ENCODE measurements around the gene SLC6A5. TPM values are rescaled to one million over a fixed set of nuclear protein-coding genes. Genes with fewer than 3 reads are reported as not detected.

SLC6A5 gene
- total RNA-seq, 2 experiments from 2014 or later = not detected

DNA sequence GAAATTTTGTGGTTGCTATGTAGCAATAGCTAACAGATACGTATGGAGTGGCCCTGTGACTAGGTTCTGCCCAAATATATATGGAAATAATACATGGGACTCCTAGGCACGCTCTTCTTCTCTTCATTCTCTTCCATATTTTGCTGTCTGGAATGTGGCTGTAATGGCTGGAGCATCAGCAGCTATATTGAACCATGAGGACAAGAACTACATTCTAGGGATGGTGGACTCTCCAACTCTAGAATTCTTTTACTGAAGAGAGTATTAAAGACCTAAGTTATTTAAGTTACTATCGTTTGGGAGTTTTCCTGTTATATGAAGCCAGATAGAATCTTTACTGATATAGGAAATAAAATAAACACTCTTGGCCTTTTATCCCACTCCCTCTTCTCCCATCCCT is 62.4 kb downstream of the SLC6A5 start:
- Mint-ChIP-seq H3K36me3 (ENCODE audit: low read depth) (no peaks in the 10 kb centered on the region), H3K27me3 (ENCODE audit: low read depth) (peaks cover 14% of the 10 kb centered on the region), H3K9me3 (ENCODE audit: insufficient read depth) (no peaks in the 10 kb centered on the region), H3K4me3 (no peak overlapping the region), H3K27ac (no peak overlapping the region), H3K4me1 (ENCODE audit: low read depth) (no peaks in the 10 kb centered on the region)
- ChIA-PET POLR2A (no interaction called here), CTCF (no interaction called here)
- ATAC-seq (no peak), DNase-seq (no peak)

DNA sequence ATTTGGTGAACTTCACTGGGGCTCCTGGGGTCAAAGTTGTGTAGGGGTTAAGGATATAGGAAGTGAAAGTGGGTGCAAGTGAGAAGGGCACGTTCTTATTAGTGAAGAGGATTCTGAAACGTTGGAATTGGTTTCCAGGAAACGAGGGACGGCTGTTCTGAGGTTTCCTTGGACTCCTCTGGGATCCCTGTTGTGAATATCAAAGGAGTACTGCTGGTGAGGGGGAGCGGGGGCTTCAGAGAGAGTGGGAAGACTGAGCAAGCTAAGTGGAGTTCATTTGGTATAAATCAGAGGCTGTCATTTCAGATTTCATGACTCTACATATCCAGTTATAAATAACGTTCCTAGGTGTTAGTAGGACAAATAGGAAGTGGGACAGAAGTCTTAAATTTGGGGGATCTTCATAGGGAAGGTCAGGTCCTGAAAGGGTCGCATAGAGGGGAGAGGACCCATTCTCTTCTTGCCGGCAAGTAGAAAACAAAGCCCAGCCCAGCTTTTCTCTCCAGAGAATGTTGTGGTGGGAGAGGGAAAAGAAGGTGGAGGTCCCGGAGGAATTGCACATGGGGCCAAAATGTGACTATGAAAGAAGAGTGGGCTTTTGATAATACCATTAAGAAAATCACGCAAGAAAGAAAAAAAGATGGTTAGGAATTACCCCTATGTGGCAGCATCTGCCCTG is 68.9 kb downstream of the SLC6A5 start:
- H3K9me3 Mint-ChIP-seq (ENCODE audit: insufficient read depth) = no peaks in the 10 kb centered on the region
- ATAC-seq = no peak
- peaks cover 14% of the 10 kb centered on the region for H3K4me1 Mint-ChIP-seq (ENCODE audit: low read depth)
- H3K27me3 Mint-ChIP-seq (ENCODE audit: low read depth) = peaks cover 56% of the 10 kb centered on the region
- H3K36me3 Mint-ChIP-seq (ENCODE audit: low read depth) = no peaks in the 10 kb centered on the region
- DNase-seq = no peak
- no peak overlapping the region for H3K27ac Mint-ChIP-seq
- CTCF ChIA-PET = interaction anchor here (1.8 kb wide), 1 partner anchor 20 kb away, joined by 5 read pairs; no protein-coding TSS in a partner anchor
- POLR2A ChIA-PET = no interaction called here
- no peak overlapping the region for H3K4me3 Mint-ChIP-seq

DNA sequence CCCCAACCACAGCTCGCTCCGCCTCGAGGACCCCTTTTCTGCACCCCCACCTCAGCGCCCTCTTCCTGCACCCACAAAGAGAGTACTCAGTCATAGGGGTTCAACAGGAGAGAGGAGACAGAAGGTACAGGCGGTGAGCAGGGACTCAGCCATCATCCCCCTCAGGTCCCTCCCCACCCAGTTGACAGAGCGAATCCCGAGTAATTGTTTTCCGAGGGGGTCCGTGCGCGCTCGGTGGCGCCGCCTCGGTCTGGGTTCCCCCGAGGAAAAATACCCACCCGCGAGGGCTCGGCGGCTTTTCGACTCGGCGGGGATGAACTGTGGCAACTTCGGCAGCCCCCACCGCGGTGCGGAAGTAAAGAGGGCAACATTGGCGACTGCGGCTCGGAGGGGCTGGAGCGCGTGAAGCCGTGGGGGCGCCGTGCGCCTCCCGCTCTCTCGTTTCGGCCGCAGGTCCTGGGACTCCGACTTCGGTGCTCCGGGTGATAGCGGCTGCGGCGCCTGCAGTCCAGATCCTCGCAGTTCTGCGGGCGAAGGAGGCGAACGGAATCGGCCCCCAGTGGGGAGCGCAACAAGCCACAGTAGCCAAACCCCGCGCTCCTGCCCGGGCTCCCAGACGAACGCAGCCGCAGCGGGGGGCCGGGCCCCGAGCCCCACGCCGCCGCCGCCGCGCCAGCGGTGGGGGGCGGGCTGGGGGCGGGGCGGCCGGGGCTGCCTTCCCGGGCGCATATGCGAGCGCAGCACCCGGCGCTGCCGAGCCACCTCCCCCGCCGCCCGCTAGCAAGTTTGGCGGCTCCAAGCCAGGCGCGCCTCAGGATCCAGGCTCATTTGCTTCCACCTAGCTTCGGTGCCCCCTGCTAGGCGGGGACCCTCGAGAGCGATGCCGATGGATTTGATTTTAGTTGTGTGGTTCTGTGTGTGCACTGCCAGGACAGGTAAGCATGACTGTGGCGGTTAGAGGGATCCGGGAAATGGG is 69.7 kb downstream of the SLC6A5 start, which contains the start of gene NELL1:
TSS of gene NELL1 (plus strand) at position 743 of the 976 bp plus-strand sequence.
- Mint-ChIP-seq H3K36me3 (ENCODE audit: low read depth) (no peaks in the 10 kb centered on the region), H3K4me1 (ENCODE audit: low read depth) (peaks cover 14% of the 10 kb centered on the region), H3K27ac (no peak within 1 kb of the TSS), H3K27me3 (ENCODE audit: low read depth) (peaks cover 56% of the 10 kb centered on the region), H3K9me3 (ENCODE audit: insufficient read depth) (no peaks in the 10 kb centered on the region), H3K4me3 (no peak within 1 kb of the TSS)
- DNase-seq (no peak), ATAC-seq (no peak)
- CTCF ChIA-PET = interaction anchor here (4.5 kb wide), 1 partner anchor 21 kb away, joined by 24 read pairs; no protein-coding TSS in a partner anchor
- POLR2A ChIA-PET = no interaction called here

DNA sequence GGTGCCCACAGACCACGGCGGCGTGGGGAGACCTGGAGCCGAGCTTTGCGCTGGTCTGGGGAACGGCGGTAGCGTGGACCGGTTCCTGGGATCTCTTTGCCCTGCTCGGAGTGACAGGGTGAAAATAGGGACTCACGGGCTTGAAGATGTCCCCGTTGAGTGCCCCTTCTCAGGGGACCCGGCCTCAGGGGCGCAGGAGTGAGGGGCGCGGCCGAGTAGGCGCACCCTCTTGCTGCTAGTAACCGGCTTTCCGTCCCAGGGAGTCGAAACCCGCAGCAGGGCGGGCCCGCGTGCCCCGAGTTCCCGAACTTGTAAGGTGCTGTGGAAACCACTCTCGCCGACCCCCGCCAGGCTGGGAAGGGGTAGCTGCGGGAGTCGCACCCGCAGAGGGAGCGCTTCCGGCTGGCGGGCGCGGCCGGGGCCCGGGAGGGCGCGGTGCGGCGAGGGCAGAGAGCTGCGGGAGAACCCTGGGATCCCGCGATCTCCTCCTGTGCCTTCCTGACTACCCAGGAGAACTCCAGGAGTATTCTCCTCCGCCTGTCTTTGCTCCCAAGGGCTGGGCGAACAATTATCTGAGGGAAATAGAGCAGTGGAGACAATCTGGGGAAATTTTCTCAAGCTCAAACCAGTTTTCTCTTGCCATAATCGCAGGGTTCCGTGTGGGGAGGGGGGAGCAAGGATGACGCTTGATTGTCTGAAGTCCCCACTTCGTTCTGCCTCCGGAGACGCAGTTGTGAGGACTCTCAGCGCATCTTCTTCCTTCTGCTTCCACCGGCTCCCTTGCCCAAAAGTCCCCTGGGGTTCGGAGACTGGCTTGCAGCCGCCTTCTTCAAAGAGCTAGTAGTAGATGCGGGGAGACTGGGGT is 70.6 kb downstream of the SLC6A5 start:
- Mint-ChIP-seq H3K4me1 (ENCODE audit: low read depth) (peaks cover 14% of the 10 kb centered on the region), H3K36me3 (ENCODE audit: low read depth) (no peaks in the 10 kb centered on the region)

DNA sequence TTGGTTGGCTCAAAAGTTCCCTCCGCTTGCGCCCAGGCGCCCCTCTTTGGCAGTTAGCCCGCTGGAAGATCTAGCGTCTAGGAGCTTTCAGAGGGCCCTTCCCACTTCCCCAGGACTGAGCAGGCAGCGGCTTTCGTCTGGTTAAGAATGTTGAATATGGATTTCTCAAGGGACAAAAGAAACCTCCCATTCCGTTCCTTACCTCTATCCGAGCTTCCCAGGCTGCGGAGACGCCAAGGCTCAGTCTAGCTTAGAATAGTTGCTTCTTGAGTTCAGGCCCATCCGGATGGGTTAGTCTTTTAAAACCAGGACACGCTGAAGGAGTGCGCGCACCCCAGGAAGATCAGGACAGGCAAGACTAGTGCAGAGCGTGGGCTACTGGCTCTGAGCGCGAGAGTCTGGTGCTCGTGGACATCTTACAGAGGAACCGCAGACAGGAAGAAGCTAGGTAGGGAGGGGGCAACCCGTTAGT is 71.6 kb downstream of the SLC6A5 start:
- peaks cover 14% of the 10 kb centered on the region for H3K4me1 Mint-ChIP-seq (ENCODE audit: low read depth)
- H3K9me3 Mint-ChIP-seq (ENCODE audit: insufficient read depth) = no peaks in the 10 kb centered on the region
- no peak overlapping the region for H3K4me3 Mint-ChIP-seq
- ChIA-PET CTCF (interaction anchor here (1.2 to 4.5 kb wide), 3 partner anchors 10 to 51 kb away, joined by 3 to 24 read pairs (median 5); no protein-coding TSS in a partner anchor), POLR2A (no interaction called here)
- H3K27me3 Mint-ChIP-seq (ENCODE audit: low read depth) = peaks cover 50% of the 10 kb centered on the region
- no peak for DNase-seq
- no peak overlapping the region for H3K27ac Mint-ChIP-seq
- no peaks in the 10 kb centered on the region for H3K36me3 Mint-ChIP-seq (ENCODE audit: low read depth)
- no peak for ATAC-seq

More for the DNA sequence above, 70.6 kb downstream of the SLC6A5 start:
- Mint-ChIP-seq H3K9me3 (ENCODE audit: insufficient read depth) (no peaks in the 10 kb centered on the region), H3K27me3 (ENCODE audit: low read depth) (peaks cover 55% of the 10 kb centered on the region), H3K4me3 (no peak overlapping the region), H3K27ac (no peak overlapping the region)
- no peak for DNase-seq
- CTCF ChIA-PET = interaction anchor here (1.2 to 4.5 kb wide), 3 partner anchors 11 to 50 kb away, joined by 3 to 24 read pairs (median 5); no protein-coding TSS in a partner anchor
- no peak for ATAC-seq
- POLR2A ChIA-PET = no interaction called here

DNA sequence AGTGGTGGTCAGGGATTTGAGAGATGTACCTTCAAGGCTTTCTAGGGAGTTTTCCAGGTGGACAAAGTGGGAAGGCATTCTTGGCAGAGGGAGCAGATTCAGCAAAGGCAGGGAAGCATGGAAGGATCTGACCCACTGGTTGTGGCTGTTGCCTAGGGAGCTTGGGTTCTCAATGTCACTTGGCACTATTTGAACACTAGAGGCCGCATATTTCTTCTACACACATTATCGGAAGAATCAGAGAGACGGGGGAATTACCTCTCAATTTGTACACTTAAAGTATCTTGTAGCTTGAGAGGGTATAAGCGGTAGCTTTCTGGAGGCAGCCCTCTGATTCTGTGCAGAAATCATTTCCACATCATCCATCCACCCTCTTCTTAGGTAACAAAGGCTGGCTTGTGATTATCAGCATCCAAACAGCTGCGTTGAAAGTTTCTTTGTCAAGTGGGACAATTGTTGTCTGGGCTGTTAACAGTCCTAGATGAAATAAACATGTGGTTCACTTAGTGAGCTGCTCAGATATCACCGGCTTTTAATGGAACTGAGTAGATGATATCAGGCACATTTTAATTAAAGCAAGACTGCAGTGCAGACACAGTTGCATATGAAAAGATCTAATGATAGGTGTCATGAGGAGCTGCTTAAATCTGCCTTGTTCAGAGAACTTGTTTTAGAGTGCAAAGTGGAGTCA is 72.6 kb downstream of the SLC6A5 start:
- no peaks in the 10 kb centered on the region for H3K9me3 Mint-ChIP-seq (ENCODE audit: insufficient read depth)
- H3K27ac Mint-ChIP-seq = no peak overlapping the region
- H3K36me3 Mint-ChIP-seq (ENCODE audit: low read depth) = no peaks in the 10 kb centered on the region
- DNase-seq (no peak), ATAC-seq (no peak)
- H3K4me3 Mint-ChIP-seq = no peak overlapping the region
- peaks cover 14% of the 10 kb centered on the region for H3K4me1 Mint-ChIP-seq (ENCODE audit: low read depth)
- ChIA-PET CTCF (interaction anchor here (1.0 to 4.5 kb wide), 5 partner anchors 20 to 544 kb away, joined by 3 to 24 read pairs (median 4); no protein-coding TSS in a partner anchor), POLR2A (no interaction called here)
- H3K27me3 Mint-ChIP-seq (ENCODE audit: low read depth) = peaks cover 47% of the 10 kb centered on the region

DNA sequence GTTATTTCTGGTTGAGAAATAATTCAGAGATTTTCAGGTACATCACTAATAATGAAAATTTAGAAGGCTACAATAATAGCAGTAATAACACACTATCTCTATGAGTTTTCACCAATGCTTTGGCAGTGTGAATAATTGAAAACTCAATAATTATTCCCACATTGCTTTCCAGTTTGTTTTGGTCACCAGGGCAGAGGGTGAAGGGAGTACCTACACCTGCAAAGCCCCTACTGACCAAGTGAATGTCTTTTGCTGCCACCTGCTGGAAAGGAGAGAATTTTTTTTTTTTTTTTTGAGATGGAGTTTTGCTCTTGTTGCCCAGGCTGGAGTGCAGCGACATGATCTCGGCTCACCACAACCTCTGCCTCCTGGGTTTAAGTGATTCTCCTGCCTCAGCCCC is 73.2 kb downstream of the SLC6A5 start:
- no peak overlapping the region for H3K27ac Mint-ChIP-seq
- H3K4me1 Mint-ChIP-seq (ENCODE audit: low read depth) = peaks cover 14% of the 10 kb centered on the region
- no peaks in the 10 kb centered on the region for H3K9me3 Mint-ChIP-seq (ENCODE audit: insufficient read depth)
- peaks cover 44% of the 10 kb centered on the region for H3K27me3 Mint-ChIP-seq (ENCODE audit: low read depth)
- DNase-seq = no peak
- no peak for ATAC-seq
- H3K36me3 Mint-ChIP-seq (ENCODE audit: low read depth) = no peaks in the 10 kb centered on the region
- ChIA-PET CTCF (interaction anchor here (1.1 to 4.5 kb wide), 5 partner anchors 9 to 544 kb away, joined by 3 to 24 read pairs (median 4); no protein-coding TSS in a partner anchor), POLR2A (no interaction called here)
- H3K4me3 Mint-ChIP-seq = no peak overlapping the region

DNA sequence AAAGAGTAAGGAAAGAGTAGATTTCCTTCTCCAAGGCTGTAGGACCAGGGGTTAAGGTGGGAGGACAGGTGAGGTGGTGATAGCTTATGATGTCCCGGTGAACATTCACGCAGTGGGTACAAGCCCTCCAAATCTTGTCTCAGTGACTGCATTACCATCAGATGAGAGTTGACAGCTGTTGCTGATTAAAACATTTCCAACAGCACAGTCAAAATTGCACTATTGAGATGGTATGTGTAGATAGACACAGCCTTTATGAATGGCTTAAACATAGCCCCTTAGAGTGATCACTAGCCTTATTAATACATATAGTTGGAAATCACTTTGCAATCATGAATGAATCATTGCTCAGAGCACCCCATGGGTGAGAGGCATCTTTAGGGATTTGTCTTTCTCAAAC is 77.2 kb downstream of the SLC6A5 start:
- no peak overlapping the region for H3K27ac Mint-ChIP-seq
- ChIA-PET POLR2A (no interaction called here), CTCF (interaction anchor here (0.6 kb wide), 1 partner anchor 9 kb away, joined by 3 read pairs; no protein-coding TSS in a partner anchor)
- H3K27me3 Mint-ChIP-seq (ENCODE audit: low read depth) = peaks cover 11% of the 10 kb centered on the region
- no peak overlapping the region for H3K4me3 Mint-ChIP-seq
- no peaks in the 10 kb centered on the region for H3K36me3 Mint-ChIP-seq (ENCODE audit: low read depth)
- ATAC-seq (no peak), DNase-seq (no peak)
- no peaks in the 10 kb centered on the region for H3K4me1 Mint-ChIP-seq (ENCODE audit: low read depth)
- no peaks in the 10 kb centered on the region for H3K9me3 Mint-ChIP-seq (ENCODE audit: insufficient read depth)

DNA sequence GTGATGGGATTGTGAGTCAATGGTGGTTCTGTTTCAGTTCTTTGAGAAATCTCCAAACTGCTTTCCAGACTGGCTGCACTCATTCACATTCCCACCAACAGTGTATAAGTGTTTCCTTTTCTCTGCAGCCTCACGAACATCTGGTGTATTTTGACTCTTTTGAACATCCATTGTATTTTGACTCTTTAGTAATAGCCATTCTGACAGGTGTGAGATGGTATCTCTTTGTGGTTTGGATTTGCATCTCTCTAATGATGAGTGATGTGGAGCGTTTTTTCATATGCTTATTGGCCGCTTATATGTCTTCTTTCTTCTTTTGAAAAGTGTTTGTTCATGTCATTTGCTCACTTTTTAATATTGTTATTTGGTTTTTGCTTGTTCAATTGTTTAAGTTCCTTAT is 89.4 kb downstream of the SLC6A5 start:
- Mint-ChIP-seq H3K27ac (no peak overlapping the region), H3K27me3 (ENCODE audit: low read depth) (no peaks in the 10 kb centered on the region), H3K4me3 (no peak overlapping the region), H3K9me3 (ENCODE audit: insufficient read depth) (no peaks in the 10 kb centered on the region), H3K4me1 (ENCODE audit: low read depth) (no peaks in the 10 kb centered on the region), H3K36me3 (ENCODE audit: low read depth) (no peaks in the 10 kb centered on the region)
- ATAC-seq (no peak), DNase-seq (no peak)
- ChIA-PET POLR2A (no interaction called here), CTCF (no interaction called here)

DNA sequence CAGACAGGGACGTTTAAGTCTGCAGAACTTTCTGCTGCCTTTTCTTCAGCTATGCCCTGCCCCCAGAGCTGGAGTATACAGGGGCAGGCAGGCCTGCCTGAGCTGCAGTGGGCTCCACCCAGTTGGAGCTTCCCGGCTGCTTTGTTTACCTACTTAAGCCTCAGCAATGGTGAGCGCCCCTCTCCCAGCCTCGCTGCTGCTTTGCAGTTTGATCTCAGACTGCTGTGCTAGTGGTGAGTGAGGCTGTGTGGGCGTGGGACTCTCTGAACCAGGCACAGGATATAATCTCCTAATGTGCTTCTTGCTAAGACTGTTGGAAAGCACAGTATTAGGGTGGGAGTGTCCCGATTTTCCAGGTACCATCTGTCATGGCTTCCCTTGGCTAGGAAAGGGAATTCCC is 108.5 kb downstream of the SLC6A5 start:
- no peak for DNase-seq
- no peak overlapping the region for H3K4me3 Mint-ChIP-seq
- H3K4me1 Mint-ChIP-seq (ENCODE audit: low read depth) = no peaks in the 10 kb centered on the region
- no peaks in the 10 kb centered on the region for H3K27me3 Mint-ChIP-seq (ENCODE audit: low read depth)
- ChIA-PET POLR2A (no interaction called here), CTCF (no interaction called here)
- H3K36me3 Mint-ChIP-seq (ENCODE audit: low read depth) = no peaks in the 10 kb centered on the region
- no peaks in the 10 kb centered on the region for H3K9me3 Mint-ChIP-seq (ENCODE audit: insufficient read depth)
- no peak for ATAC-seq
- H3K27ac Mint-ChIP-seq = no peak overlapping the region

All from activated CD8-positive, alpha-beta T cell treated with anti-CD3 and anti-CD28 coated beads, Interleukin-2, amount 10 ng/mL, durations not matched to agents 7 days and 5 days (primary cell).